Activated CD8-positive, alpha-beta memory T cell treated with anti-CD3 and anti-CD28 coated beads for 48 hours (primary cell): ENCODE measurements around the gene KCNIP1.

Source experiments
- DNase-seq, 3 experiments: peaks; one replicate each; pipeline ENCODE4 v3.0.0-alpha.2; 2020; ENCODE audit warnings: low read depth in 2 of 3, low spot score in 2 of 3

KCNIP1 gene

DNA sequence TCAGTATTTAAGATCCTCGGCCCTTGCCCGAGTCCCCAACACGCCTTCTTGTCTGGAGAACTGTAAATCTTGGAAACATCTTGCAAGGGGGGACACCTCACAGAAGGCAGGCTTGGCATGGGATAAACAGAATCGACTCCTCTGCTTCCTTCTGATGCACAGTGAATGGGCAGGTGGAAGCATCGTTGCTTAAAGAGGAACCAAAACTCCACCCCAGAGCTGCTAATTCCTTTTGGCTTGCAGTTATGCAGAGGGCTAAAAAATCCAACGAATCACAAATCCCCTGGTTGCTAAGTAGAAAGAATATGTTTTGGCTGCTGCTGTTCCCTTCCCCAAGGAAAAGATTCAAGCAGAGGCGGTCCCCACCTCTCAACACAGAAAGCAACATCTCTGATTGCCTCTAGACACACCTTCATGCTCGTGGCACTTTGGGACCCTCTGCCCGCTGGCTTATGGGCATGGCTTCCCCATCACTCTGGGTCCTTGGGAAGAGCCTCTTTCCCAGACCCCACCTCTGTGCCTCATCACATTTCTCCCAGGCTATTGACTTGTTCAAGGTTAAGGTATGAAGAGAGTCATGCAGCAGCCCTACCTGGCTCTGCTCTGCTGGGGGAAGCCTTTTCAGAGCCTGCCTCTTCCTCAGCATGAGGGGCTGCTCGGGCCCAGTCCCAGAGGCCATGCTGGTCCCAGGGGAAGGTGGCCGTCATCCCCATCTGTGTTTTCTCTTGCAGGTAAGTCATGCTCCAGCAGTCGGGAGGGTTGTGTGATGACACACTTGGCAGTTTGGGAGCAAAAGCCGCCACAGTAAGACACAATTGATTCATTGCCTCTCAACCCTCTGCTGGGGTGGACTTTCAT lies 137.1 kb downstream of the KCNIP1 start:
- no peak for DNase-seq

GRCh38 chr5:170641589-170642031 lies 137.8 kb downstream of the KCNIP1 start:
- DNase-seq = no peak

DNA sequence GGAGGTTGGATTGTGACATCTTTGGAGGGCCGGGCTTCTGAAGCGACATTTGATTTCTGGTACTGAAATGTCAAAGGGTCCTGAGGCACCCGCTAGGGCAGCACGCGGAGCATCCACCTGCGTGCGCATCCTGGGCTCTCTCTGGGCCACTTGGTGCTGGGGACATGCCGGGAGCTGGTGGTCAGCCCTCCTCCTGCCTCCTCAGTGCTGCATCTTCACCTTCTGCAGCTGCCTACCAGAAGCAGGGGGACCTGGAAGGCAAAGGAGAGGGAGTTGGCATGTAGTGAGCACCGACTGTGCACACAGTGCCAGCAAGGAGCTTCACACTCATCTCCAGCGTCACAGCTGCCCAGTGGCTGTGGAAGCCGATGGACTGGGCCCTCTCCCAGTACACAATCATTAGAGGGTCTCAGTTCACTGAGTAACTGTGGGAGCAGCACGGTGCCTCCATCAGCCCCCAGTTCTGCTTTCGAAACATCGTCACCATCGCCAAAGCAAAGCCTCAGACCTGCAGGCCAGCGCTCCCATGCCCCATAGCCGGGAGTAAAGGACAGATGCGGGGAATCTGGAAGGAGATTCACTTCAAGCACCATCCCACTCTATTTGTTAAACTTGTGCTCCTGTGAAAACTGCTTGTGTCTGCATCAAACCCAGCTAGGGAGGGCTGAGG lies 138.4 kb downstream of the KCNIP1 start:
- no peak for DNase-seq

- no peak for DNase-seq
Measured at GRCh38 chr5:170642776-170643436, 139.1 kb downstream of the KCNIP1 start.

- no peak for DNase-seq
Measured at GRCh38 chr5:170643591-170643990, 139.8 kb downstream of the KCNIP1 start.

GRCh38 chr5:170644501-170644900 lies 140.7 kb downstream of the KCNIP1 start:
- DNase-seq = no peak

- no peak for DNase-seq
Measured at GRCh38 chr5:170648541-170648940, 144.7 kb downstream of the KCNIP1 start.

GRCh38 chr5:170650850-170651249 lies 147.0 kb downstream of the KCNIP1 start:
- no peak for DNase-seq

GRCh38 chr5:170651604-170652277 lies 147.9 kb downstream of the KCNIP1 start:
- no peak for DNase-seq

- no peak for DNase-seq
Measured at GRCh38 chr5:170655476-170655875, 151.7 kb downstream of the KCNIP1 start.

DNA sequence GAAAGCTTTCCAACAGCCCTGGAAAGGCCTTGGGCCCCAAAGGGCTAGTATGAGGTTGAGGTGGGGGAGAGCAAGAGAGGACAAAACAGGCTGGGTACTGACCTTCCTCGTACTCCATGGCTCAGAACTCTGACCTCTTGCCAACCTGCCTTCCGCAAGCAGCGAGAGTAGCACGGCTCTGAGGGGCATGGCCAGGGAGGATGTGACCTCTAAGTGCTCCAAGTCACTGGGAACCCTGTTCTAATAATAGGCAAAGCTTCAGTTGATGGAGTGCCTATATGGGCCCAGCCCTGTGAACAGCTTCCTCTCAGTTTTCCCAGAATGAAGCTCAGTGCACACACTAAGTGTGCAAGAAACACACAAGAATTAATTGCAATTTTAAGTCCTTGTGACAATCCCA lies 152.1 kb downstream of the KCNIP1 start:
- DNase-seq = no peak

DNA sequence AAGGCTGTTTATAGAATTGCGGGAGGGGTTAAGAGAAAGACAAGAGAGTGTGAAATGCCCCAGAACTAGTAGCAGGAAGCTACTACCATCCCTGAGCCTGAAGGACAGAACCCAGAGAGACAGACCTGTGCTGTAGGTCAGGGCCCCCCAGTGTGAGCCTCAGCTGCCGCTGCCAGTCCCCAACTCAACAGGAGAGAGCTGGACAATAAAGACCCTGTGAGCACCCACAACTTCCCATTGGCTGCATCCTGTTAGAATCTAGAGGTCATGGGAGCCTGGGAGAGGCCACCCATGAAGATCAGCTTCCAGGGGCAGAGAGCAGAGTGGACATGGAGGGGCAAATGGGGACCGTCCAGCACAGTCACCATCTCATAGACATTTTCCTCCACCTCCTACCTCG lies 152.5 kb downstream of the KCNIP1 start:
- no peak for DNase-seq

GRCh38 chr5:170660531-170660930 lies 156.7 kb downstream of the KCNIP1 start:
- no peak for DNase-seq

DNA sequence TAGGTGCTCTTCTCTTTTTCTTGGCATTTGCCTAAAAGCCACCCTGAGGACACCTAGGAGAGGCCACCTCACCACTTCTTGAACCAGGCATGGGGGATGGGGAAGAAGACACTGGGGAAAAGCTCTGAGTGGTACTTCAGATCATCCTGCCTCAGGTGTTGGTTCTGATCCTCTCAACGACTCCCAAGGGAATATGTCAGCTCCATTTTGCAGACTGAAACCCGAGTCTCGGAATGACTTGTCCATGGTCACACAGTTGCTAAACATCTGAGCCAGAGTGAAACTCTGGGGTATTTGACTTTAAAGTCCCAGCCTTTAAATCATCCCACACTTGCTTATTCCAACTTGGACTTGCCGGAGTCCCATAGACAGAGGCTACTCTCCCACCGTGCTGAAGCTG lies 159.1 kb downstream of the KCNIP1 start:
- DNase-seq = no peak

DNA sequence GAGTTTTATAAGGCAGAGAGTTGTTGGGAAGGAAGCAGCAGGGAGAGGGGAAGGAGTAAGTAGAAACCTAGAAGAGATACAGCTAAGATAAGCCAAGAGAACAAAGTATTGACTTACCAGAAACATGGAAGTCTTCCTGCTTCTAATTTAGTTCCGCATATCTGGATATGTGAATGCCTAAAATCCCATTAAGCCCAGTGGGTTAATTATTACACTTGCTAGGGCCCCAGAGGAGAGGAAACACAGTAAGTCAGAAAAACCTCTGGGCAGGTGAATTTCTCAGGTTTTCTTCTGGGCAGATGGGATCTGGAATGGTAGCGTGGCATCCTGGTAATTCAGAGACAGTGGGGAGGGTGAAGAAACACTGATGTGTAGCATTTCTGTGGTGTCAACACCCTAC lies 175.0 kb downstream of the KCNIP1 start:
- no peak for DNase-seq

GRCh38 chr5:170681013-170681433 lies 177.2 kb downstream of the KCNIP1 start:
- peak in 2 of 3 experiments; percentile 3 to 6 for DNase-seq

DNA sequence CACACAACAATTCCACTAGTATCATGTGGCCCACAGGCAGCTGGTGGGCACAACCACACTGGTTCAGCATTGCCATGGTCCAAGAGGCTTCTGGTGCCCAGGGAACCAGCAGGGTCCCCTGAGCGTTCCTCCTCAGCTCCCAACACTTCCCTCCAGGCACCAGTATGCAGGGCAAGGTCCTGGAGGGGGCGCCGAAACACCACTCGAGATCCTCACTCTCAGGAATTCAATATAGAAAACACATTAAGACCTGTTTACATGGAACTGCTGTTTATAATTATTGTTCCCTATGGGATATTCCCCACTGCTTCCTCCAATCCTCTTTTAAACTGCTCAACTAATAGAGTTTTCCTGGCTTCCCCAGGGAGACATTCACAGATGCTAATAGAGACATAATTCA lies 187.8 kb downstream of the KCNIP1 start:
- DNase-seq = no peak

GRCh38 chr5:170693701-170694100 lies 189.9 kb downstream of the KCNIP1 start:
- no peak for DNase-seq

DNA sequence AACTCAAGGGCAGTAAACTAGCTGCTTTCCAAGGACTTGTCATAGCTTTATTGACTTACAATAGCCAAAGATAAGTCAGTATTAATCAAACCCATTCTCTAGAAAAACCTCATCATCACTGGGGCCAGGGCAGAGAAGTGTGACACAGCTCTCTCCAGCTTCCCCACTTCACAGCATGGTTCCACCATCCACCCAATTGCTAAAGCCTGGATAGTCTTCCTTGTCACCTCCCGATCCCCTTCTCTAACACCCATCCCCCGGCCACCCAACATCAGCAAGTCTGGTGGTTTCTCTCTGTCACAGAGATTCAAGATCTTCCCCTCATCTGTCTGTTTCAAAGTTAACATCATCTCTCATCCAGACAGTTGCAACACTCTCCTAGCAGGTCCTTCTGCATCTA lies 191.1 kb downstream of the KCNIP1 start:
- no peak for DNase-seq

- no peak for DNase-seq
Measured at GRCh38 chr5:170697031-170697430, 193.2 kb downstream of the KCNIP1 start.

- DNase-seq = no peak
Measured at GRCh38 chr5:170700503-170700902, 196.7 kb downstream of the KCNIP1 start.
